Sciatic nerve (tissue), 2 donors: ENCODE measurements around the gene METTL14. TPM values are rescaled to one million over a fixed set of nuclear protein-coding genes. Genes with fewer than 3 reads are reported as not detected.

Experiments
- ATAC-seq: fragments of 200-7000 bp; cut with Tn5 transposase; one replicate; pipeline ENCODE4 v1.9.1; 2020; ENCODE audit warnings: mild to moderate bottlenecking, moderate library complexity
- DNase-seq: peaks from one replicate; pipeline ENCODE4 v3.0.0-alpha.2; 2020; ENCODE audit warnings: low spot score
- intact Hi-C: fragments of 100-400 bp; cut with DNase I; formaldehyde crosslinking; loops from one replicate; pipeline ENCODE4 v1.14.2; 2022
- total RNA-seq: library from RNA; stranded (reverse); fragmentation: NEBNext Ultra II Directional; extraction: Animal tissue kit (Norgen Biotek cat#: 25700); gene quantifications from one replicate; pipeline ENCODE4 v1.2.1, GENCODE V29; 2021
- donor health status: DM: no; HTN: no; CAD: no.
- donor health status: DM: no; HTN: no; CAD: no.

METTL14 gene
- total RNA-seq, 1 donor from 2014 or later = 61.5 TPM

DNA sequence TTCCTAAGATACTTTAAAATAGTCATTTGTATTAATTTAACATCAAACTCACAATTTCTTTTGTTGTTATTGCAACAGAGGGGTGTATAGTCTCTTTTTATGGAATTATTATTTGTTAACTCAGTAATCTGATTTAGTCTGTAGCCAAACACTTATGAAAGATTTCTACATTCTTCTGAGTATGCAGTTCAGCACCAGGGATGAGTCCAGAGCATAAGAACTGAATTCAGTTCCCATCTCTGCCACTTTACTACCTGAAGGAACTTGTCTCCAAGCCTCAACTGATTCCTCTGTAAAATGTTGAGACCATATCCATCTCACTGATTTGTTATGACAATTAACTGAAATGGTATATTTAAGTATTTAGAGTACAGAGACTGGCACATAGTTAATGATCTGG, 45.5 kb downstream of the METTL14 start:
- intact Hi-C loops = no loop called here
- DNase-seq (no peak), ATAC-seq (no peak)

DNA sequence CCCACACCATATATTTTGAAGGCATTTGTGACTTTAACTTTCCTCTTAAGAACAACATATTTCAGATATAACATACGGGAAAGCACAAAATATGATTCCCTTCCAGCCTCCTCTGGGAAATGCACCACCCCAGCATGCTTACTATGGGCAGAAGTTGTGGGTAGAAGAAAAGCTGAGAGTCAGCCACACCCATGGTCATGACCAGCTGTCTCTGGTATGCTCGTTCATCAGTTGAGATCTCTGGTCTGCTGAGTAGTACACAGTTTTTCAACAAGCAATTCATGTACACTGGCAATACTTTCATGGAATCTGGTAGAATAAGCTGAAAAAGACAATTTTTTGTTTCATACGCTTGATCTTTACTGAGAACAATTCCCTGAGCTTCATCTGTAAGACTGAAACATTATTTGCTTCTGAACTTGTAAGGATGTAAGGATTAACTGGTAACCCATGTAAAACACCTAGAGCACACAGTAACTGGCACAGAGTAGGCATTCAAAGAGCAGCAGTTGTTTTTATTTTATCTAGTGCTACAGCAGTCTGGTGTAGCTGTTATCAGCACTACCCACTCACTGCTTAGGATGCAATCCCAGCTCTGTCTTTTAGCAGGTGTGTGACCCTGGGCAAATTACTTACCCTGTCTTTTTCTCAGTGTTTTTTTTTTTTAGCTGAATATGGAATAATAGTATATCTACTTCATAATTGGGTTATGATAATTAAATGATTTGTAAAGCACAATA, 47.6 kb downstream of the METTL14 start:
- intact Hi-C loops = no loop called here
- no peak for DNase-seq
- ATAC-seq = peak; percentile 50

DNA sequence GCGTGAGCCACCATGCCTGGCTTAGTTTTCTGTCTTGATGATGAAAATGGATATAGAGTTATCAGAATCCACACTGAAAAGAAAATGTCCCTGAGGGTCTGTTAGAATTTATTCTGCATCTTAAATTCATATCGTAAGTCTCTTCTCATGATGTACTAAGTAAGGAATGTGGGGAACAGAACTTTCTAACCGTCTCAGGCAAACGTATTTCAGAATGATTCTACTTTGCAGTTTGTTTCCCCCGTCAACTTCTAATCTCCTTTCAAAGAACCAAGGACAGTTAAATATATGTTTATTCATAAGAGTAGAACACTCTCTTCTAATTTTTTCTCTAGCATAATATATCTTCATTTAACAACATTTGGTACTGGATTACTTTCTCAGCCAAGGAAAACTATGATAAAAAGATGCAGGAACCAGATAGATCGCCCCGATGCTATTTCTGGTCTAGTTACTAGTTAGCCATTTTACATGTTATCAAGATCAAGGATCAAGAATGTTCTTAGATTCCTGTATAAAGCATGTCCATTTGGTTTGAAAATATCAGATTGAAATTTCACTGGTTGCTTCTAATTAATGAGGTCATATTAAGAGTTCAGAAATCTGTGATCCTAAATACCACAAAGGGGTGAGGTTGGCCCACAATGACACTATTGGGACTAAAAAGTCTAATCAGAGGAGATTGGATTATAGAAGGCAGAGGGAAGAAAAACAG, 49.5 kb downstream of the METTL14 start:
- intact Hi-C loops = no loop called here
- ATAC-seq = no peak
- DNase-seq = no peak

DNA sequence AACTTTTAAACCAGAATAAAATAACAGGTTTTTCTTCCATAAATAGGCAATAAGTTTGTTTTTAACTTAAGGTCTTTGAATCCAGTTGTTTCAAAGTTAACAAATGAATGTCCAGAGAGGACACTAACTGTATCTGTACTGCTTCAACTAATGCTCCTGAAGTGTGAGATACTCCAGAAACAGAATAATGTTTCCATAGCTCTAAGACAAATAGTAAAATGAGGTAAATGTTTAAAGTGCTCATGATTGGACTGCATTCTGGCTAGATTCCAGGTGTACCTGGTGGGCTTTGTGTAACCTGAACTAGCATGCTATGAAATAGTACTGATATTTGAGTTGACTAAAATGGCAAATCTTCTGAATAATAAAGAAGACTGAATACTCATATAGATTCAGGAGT, 51.7 kb downstream of the METTL14 start:
- DNase-seq = no peak
- no peak for ATAC-seq
- intact Hi-C loops = no loop called here

DNA sequence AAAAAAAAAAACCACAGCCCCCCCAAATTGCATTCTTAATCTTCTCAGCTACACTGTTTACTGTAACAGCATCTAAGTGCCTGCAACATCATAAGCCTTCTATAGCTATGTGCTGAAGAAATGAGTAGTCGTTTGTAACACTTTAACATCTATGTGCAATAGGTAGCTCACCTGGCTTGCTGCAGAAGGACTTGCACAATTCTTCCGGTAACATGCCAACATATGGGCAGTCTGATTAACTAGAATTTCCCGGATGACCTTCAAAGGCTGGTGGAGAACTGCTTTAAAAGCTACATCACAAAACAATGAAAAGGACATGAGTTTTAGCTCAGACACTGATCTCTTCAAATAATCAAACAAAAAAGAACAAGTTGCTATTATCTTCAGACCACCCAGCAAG, 52.9 kb downstream of the METTL14 start:
- no peak for ATAC-seq
- intact Hi-C loops = no loop called here
- DNase-seq = no peak

DNA sequence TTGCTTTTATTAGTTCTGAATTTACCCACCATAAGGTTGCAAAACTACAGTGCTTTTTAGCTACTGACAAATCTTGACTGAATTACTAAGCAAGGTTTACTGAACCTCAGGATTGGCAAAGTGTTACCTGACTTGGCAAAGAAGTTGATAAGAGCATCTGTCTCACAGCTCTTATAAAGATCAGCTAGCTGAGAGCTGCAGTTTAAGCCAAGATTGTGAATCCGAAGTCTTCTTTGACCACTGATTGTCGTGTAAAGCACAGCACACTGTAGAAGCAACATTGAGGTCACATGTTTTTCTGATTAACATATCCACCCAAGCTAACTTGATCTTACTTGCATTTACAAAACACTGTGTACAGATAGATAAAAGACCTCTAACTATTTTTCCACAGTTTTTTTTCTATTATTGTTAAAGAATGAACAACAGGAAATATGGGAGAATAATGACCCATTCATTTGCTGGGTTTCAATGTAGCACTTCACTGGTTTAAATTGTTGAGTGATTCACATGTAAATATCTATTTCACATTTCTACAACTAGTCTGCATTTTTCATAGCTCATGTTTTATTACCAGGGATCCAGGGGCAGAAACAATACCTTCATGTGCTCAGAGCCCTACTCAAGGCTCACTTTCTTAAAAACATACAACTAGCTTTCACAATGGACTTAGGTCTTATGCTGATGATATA, 54.0 kb downstream of the METTL14 start:
- DNase-seq (no peak), ATAC-seq (no peak)
- intact Hi-C loops = no loop called here

DNA sequence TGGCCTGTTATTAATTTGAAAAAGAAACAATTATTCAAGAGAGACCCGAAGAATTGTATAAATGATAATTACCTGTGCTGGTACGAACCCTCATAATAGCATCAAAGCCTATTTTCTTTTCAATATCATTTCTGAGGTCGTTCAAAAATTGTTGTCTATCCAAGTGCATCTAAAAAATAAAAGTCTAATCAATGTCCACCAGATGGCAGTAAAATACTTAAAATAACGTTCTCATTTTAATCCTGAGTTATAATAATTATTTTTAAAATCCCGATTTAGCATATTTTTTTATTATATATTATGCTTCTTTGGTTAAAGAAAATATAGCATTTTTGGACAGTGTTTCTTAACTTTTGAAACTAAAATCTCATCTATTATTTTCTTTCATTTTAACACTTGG, 55.7 kb downstream of the METTL14 start:
- ATAC-seq (peak; percentile 50), DNase-seq (no peak)
- intact Hi-C loops = no loop called here

DNA sequence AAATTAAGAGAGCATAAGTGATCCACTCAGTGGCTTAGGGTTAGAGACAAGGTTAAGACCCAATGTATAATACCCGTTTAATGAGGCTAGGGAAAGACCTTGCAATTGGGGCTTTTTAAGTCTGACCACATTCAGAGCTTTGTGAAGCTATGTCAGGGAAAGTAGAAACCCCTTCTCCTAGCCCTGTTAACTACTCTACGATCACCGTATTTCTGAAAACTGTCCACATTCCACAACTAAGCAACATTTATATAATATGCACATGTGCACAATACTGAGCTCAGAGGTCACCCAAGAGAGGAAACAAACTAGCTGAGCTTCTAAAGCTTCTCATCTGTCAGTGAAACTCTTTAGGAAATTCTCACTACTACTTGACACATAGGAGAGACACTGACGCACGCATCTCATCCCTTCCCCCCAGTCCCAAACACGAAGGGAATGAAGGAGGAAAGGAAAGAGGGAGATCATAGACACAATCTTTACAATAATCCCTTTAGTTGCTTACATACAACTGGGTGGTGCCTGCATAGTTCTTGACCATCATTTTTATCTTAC, 56.2 kb downstream of the METTL14 start:
- DNase-seq (no peak), ATAC-seq (peak; percentile 67)
- intact Hi-C loops = no loop called here

DNA sequence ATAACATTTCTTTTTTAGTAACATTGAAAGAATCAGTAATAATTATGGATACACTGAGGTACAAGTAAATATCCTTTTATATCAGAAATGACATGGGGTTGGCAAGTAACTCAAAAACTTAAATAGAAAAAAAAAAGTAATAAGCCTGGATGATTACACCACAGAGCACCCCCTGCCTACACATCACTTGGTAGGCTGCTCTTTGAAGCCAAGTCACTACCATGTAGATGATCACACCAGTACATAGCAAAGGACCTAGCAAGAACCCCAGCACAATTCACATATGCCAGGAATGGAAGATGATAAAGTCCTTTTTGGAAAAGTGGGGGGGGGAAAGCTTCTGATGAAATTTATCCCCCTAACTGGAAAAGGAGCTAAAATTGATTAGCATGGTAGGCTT, 56.9 kb downstream of the METTL14 start:
- no peak for DNase-seq
- ATAC-seq = peak; percentile 48
- intact Hi-C loops = no loop called here

DNA sequence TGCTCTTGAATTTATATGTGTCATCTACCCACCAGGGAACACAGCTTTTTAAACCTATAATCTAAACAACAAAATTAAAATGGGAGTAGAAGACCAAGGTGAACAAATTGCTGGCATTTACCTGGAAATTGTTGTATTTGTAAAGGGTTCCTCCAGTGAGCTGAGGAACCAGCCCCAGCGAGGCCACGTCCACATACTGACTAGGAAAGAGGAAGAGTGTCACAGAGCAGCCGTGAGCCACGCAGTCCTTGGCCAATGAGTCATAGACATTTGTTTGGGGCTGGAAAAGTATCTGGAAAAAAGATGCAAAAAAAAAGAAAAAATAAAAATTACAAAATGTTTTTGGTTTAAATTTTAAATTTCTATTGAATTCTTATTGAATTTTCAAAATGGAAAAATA, 58.7 kb downstream of the METTL14 start:
- ATAC-seq (no peak), DNase-seq (no peak)
- intact Hi-C loops = no loop called here

DNA sequence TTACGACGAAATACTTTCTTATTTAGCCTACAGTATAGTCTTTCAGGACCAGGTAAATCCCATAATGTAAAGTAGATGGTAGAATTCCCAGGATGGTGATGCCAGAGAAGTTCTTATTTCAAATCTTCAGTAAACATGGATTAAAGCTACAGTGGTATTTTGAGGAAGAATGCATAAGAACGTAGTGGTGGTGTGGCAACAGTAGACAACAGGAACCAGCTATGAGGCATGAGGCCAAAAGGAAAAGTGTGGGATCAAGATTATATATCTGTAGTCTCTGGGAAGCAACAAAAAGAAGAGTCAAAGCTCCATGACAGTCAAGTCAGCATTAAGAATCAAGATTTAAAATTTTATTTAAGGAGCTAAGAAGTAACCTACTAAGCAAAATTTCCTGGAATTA, 60.2 kb downstream of the METTL14 start:
- intact Hi-C loops = no loop called here
- ATAC-seq = no peak
- DNase-seq = no peak

DNA sequence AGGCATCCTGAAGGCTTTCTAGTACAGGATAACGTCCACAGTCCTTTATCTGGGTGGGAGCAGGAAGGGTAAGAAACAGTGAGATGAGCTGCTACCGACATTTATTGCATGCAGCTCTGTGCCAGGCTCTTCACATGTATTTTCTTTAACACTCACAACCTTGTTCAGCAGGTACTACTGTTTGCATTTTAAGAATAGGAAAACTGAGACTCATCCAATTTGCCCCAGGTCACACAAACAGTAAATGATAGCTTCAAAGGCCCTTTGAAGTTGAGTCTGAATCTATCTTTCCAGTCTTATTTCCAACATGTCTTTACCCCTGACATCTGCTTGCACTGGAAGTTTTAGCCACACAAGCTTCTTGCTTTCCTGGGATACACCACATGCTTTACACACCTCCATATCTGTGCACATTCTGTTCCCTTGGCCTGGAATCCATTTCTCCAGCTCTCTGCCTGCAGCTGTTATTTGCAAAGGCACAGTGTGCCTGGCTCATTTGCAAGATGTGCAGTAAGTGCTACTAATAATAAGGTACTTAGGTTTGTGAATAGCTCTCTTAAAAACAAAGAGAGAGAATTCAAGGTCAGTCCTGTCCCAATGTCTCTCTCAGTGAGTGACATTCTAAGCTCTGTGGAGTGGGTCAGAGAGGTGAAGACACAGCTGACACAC, 61.2 kb downstream of the METTL14 start:
- intact Hi-C loops = no loop called here
- peak; percentile 51 for ATAC-seq
- DNase-seq = no peak

DNA sequence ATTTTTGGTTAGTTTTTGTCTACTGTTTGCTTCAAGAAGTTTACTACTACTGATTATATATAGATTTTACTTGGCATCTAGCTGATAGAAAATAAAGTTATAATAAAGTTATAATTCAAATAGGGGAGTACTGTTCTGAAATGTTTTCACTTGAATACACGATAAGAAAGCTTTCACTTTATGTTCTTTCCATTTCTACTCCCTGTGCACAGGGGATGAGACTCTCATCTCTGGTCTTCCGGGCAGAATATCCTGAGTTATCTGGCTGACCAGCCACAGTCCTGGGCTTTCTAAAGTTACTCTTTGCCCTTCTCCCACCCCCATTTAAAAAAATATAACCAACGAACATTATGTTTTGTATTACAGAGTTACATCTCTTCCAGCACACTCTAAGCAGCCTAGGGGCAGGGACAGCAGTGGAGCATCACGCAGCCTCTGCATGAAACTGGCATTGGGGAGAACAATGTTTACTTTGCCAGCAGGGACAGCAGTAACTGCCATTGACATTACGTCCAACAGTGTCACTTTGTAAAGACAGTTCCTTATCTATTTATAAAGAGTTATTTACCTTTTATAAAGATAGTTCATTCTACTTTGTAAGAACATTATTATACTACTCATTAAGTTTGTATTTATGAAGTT, 64.3 kb downstream of the METTL14 start:
- ATAC-seq = no peak
- intact Hi-C loops = no loop called here
- no peak for DNase-seq

DNA sequence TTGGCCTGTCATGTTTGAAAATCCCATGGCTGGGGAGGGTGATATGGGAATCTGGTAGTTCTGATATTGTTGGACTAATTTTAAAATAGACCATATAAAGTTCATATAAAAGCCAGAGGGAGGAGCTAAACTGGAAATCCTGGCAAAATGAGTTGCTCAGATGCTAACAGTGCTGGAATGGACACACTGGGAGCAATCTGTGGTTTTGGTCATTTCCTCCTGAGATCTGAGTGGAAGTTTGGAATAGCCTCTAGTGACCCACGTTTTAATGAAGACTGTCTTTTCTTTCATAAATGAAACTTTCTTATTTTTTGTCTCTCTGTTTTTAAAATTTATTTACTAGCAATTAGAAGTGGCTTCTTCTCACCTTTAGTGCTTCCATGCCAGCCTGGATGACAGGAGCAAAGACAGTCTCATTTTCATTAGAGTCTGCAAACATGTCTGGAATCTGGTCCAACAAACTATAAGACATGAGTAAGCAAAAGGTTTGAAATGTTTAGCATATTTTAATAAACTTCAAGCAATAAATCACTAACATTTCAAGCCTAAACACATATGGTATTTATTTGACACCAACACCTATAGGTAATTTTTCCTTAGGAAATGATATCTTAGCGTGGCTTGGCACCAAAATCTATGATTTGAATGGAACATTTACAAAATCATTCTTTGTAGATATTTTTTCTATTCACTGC, 66.6 kb downstream of the METTL14 start:
- DNase-seq = no peak
- intact Hi-C loops = no loop called here
- peak; percentile 81 for ATAC-seq

DNA sequence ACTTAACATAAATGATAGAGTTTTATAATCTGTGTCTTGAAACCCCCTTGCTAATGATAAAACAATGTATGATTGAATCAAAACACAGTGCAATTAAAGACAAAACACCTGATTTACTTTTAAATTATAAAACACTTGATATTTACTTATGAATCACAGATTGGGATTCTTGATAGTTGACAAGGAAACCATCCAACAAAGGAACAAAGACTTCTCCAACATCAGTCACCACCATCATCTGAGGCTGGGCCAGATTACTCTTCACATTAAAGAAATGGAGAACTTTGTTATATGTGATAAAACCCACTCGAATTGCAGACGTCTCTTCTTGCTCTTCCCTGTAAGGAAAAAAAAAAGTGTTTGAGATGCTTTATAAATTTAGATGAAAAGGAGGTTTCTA, 67.4 kb downstream of the METTL14 start:
- ATAC-seq (no peak), DNase-seq (no peak)
- intact Hi-C loops = no loop called here

DNA sequence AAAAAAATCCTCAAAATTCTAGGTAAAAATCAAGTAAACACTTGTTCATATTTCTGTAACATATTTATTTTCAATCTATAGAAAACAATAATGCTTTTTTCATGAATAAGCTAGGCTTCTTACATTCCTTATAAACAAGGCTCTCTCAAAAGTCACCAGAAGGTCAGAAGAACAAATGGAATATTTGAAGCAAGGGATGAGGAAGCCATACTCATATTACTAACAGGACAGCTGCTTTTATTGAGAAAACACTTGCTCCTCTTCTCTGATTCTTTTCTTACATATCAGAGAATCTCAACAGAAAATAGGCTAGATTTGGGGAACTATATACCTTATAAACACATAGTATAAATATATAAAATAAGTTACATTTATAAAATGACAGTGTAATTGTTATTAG, 67.9 kb downstream of the METTL14 start:
- DNase-seq (no peak), ATAC-seq (no peak)
- intact Hi-C loops = no loop called here

DNA sequence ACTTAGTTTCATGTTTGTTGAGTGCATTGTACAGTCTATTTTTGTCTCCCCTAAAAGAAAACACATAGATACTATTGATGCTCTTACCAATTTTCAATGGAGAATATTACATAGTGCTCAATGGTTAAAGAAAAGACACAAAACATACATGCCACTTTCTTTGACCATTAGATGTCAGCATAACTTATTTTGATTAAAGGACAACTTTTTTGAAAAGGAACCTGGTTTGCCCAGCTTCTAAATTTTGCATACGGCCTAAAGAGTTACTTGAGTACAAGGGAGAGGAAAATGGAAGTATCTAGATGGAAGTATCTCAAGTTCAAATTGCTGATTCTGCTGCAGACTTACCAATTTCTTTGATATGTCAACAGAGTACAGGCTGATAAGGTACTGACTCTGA, 68.5 kb downstream of the METTL14 start:
- DNase-seq (no peak), ATAC-seq (no peak)
- intact Hi-C loops = no loop called here

DNA sequence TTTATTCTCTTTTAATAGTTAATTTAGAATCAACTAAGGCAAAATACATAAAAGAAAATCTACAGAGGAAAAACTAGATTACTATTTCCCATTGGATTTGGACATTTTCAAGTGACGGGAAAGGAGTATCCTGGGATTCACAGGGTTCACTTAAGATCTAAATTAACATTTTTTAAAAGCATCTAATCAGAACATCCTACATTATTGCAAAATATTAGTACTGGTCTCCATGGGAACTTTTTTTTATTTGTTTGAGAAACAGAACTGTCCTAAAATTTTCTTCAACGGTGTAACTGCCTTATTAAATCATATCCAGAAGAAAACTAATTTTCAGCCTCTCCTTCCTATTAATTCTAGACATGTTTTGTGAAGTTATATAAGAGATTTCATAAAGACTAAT, 69.7 kb downstream of the METTL14 start:
- ATAC-seq (peak; percentile 53), DNase-seq (no peak)
- intact Hi-C loops = no loop called here
